ENCODE results near the gene NFYB.

NFYB gene

DNA sequence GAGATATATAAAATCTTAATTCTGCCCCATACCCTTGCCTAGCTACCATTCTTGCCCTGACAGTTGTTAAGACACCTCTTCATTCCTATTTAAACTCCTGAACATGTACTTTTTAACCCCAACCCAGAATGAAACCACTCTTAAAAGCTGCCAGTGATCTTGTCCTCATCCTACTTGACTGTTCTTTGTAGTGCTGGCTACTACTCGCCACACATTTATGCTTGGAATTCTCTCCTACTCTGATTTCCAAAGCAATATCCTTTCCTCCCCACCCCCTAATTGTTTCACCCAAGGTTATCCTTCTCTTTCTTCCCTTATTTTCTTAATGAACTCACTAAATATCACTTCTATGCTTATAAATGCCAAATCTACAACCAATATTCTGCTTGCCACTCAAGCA is 4.1 kb downstream of the NFYB start:
- peaks cover 63% of the 10 kb centered on the region for H3K36me3 ChIP-seq (ENCODE audit: insufficient read depth, low read length)
- TF ChIP-seq EZH2 (IDR thresholded peaks at IDR 0.05; ENCODE audit: borderline replicate concordance, low read depth, low read length, severe bottlenecking): no peak
- no peak overlapping the region for H3K9ac ChIP-seq (ENCODE audit: low read depth, low read length)
- peaks cover 82% of the 10 kb centered on the region for H3K79me2 ChIP-seq (ENCODE audit: insufficient read depth, low read length)
- H3K9me3 ChIP-seq (ENCODE audit: insufficient read depth, low read length, severe bottlenecking): no peaks in the 10 kb centered on the region
- no peaks in the 10 kb centered on the region for H3K27me3 ChIP-seq (ENCODE audit: insufficient read depth, low read length, poor library complexity)
- H3K4me3 ChIP-seq (ENCODE audit: low read depth in 1 of 2, low read length in 2 of 2): no peak overlapping the region
- no peak overlapping the region for H2AFZ ChIP-seq (ENCODE audit: low read depth, low read length)
- H4K20me1 ChIP-seq (ENCODE audit: insufficient read depth, low read length): peaks cover 3% of the 10 kb centered on the region; the same call in 1 of the 2 replicates
- H3K4me2 ChIP-seq (ENCODE audit: insufficient read depth, low read length): peak overlapping the region; percentile 14
- ATAC-seq (ENCODE audit: insufficient read depth, low read depth) (no peak), DNase-seq (no peak)
- no peak overlapping the region for H3K27ac ChIP-seq (ENCODE audit: low read length)
- peaks cover 53% of the 10 kb centered on the region for H3K4me1 ChIP-seq (ENCODE audit: insufficient read depth, low read length)

DNA sequence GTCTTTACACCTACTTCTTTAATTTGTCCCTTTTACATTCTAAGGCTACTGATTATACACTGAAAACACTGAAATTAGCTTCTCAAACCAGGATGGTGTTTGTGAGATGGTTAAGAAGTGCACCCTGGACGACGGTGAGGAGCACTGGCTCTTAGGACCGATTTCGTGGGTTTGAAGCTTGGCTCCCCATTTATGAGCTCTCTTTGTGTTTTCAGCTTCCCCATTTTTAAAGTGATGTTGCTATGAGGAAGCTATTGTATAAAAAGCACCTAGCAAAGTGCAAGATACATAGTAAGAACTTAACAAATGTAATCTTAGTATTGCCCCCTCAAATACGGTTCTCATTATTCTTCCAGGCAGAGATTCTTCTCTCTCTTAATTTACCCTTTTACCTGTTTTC is 4.7 kb downstream of the NFYB start:
- TF ChIP-seq, protein P1, sequence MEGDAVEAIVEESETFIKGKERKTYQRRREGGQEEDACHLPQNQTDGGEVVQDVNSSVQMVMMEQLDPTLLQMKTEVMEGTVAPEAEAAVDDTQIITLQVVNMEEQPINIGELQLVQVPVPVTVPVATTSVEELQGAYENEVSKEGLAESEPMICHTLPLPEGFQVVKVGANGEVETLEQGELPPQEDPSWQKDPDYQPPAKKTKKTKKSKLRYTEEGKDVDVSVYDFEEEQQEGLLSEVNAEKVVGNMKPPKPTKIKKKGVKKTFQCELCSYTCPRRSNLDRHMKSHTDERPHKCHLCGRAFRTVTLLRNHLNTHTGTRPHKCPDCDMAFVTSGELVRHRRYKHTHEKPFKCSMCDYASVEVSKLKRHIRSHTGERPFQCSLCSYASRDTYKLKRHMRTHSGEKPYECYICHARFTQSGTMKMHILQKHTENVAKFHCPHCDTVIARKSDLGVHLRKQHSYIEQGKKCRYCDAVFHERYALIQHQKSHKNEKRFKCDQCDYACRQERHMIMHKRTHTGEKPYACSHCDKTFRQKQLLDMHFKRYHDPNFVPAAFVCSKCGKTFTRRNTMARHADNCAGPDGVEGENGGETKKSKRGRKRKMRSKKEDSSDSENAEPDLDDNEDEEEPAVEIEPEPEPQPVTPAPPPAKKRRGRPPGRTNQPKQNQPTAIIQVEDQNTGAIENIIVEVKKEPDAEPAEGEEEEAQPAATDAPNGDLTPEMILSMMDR (IDR thresholded peaks at IDR 0.05; ENCODE audit: borderline replicate concordance, extremely low read depth, low read length, poor library complexity, severe bottlenecking): no peak
- no peak for TF ChIP-seq EZH2 (IDR thresholded peaks at IDR 0.05; ENCODE audit: borderline replicate concordance, low read depth, low read length, severe bottlenecking)
- Histone ChIP-seq H3K4me3 (ENCODE audit: low read depth in 1 of 2, low read length in 2 of 2) (no peak overlapping the region), H3K9me3 (ENCODE audit: insufficient read depth, low read length, severe bottlenecking) (no peaks in the 10 kb centered on the region), H4K20me1 (ENCODE audit: insufficient read depth, low read length) (peaks cover 3% of the 10 kb centered on the region; the same call in 1 of the 2 replicates), H2AFZ (ENCODE audit: low read depth, low read length) (no peak overlapping the region), H3K79me2 (ENCODE audit: insufficient read depth, low read length) (peaks cover 81% of the 10 kb centered on the region), H3K27me3 (ENCODE audit: insufficient read depth, low read length, poor library complexity) (no peaks in the 10 kb centered on the region), H3K9ac (ENCODE audit: low read depth, low read length) (no peak overlapping the region), H3K4me1 (ENCODE audit: insufficient read depth, low read length) (peaks cover 47% of the 10 kb centered on the region), H3K27ac (ENCODE audit: low read length) (no peak overlapping the region), H3K4me2 (ENCODE audit: insufficient read depth, low read length) (no peak overlapping the region), H3K36me3 (ENCODE audit: insufficient read depth, low read length) (peaks cover 67% of the 10 kb centered on the region)
- no peak for ATAC-seq (ENCODE audit: insufficient read depth, low read depth)
- DNase-seq: no peak

DNA sequence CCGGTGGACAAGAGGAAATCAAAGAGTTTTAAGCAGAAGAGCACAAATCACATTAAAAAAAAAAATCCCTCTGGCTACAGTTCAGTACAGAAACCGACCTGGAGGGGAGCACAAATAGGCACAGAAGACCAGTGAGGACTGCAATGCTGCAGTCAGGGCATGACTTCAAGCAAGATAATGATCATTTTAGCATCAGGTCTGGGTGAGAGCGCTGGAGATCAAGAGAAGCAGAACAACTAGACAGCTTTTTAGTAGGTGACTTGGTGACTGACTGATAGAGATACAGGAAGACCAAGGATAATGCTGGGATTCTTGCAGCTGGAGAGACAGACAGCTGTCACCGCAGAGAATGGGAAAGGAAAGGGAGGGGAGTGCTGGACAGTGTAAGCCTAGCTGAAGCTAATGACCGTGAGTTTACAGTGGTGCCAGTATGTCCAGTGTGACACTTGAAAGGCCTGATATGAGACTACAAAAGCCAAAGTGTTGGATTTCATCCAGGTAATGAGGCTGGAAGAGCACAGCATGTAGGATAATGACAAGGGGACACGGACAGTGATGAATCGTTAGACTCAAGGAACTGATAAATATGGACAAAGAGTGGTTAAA is 5.6 kb downstream of the NFYB start:
- H3K4me2 ChIP-seq (ENCODE audit: insufficient read depth, low read length): no peak overlapping the region; the same call in 1 of the 2 replicates

GRCh38 chr12:104131609-104132008 is 6.4 kb downstream of the NFYB start:
- no peak overlapping the region for H3K9ac ChIP-seq (ENCODE audit: low read depth, low read length)

More for the DNA sequence above, 5.6 kb downstream of the NFYB start:
- Histone ChIP-seq H3K9me3 (ENCODE audit: insufficient read depth, low read length, severe bottlenecking) (no peaks in the 10 kb centered on the region), H3K4me3 (ENCODE audit: low read depth in 1 of 2, low read length in 2 of 2) (no peak overlapping the region), H3K9ac (ENCODE audit: low read depth, low read length) (no peak overlapping the region), H3K36me3 (ENCODE audit: insufficient read depth, low read length) (peaks cover 76% of the 10 kb centered on the region), H3K27me3 (ENCODE audit: insufficient read depth, low read length, poor library complexity) (no peaks in the 10 kb centered on the region), H2AFZ (ENCODE audit: low read depth, low read length) (no peak overlapping the region), H4K20me1 (ENCODE audit: insufficient read depth, low read length) (peaks cover 3% of the 10 kb centered on the region; the same call in 1 of the 2 replicates), H3K27ac (ENCODE audit: low read length) (no peak overlapping the region), H3K4me1 (ENCODE audit: insufficient read depth, low read length) (peaks cover 46% of the 10 kb centered on the region), H3K79me2 (ENCODE audit: insufficient read depth, low read length) (peaks cover 80% of the 10 kb centered on the region)
- TF ChIP-seq EZH2 (IDR thresholded peaks at IDR 0.05; ENCODE audit: borderline replicate concordance, low read depth, low read length, severe bottlenecking): no peak
- TF ChIP-seq, protein P1 (IDR thresholded peaks at IDR 0.05; ENCODE audit: borderline replicate concordance, extremely low read depth, low read length, poor library complexity, severe bottlenecking): no peak
- ATAC-seq (ENCODE audit: insufficient read depth, low read depth) (no peak), DNase-seq (no peak)

More at GRCh38 chr12:104131609-104132008, 6.4 kb downstream of the NFYB start:
- Histone ChIP-seq H3K79me2 (ENCODE audit: insufficient read depth, low read length) (peaks cover 72% of the 10 kb centered on the region), H3K9me3 (ENCODE audit: insufficient read depth, low read length, severe bottlenecking) (no peaks in the 10 kb centered on the region), H3K27ac (ENCODE audit: low read length) (no peak overlapping the region), H2AFZ (ENCODE audit: low read depth, low read length) (no peak overlapping the region), H3K4me1 (ENCODE audit: insufficient read depth, low read length) (peaks cover 41% of the 10 kb centered on the region), H3K36me3 (ENCODE audit: insufficient read depth, low read length) (peaks cover 81% of the 10 kb centered on the region), H3K27me3 (ENCODE audit: insufficient read depth, low read length, poor library complexity) (no peaks in the 10 kb centered on the region), H4K20me1 (ENCODE audit: insufficient read depth, low read length) (peaks cover 3% of the 10 kb centered on the region; the same call in 1 of the 2 replicates), H3K4me2 (ENCODE audit: insufficient read depth, low read length) (no peak overlapping the region), H3K4me3 (ENCODE audit: low read depth in 1 of 2, low read length in 2 of 2) (no peak overlapping the region)
- TF ChIP-seq EZH2 (IDR thresholded peaks at IDR 0.05; ENCODE audit: borderline replicate concordance, low read depth, low read length, severe bottlenecking): no peak
- TF ChIP-seq, protein P1 (IDR thresholded peaks at IDR 0.05; ENCODE audit: borderline replicate concordance, extremely low read depth, low read length, poor library complexity, severe bottlenecking): no peak
- no peak for ATAC-seq (ENCODE audit: insufficient read depth, low read depth)
- DNase-seq: no peak
